ENCODE data around the gene DIABLO.

Gene DIABLO

GRCh38 chr12:122235741-122236140 lies 9.9 kb upstream of the DIABLO start:
- Histone ChIP-seq H3K27ac (no peak overlapping the region), H3K27me3 (ENCODE audit: insufficient read depth, low read depth, severe bottlenecking) (no peaks in the 10 kb centered on the region), H3K9me3 (ENCODE audit: severe bottlenecking) (no peaks in the 10 kb centered on the region), H3K4me3 (ENCODE audit: low read depth, low read length) (no peak overlapping the region), H3K36me3 (peaks cover 32% of the 10 kb centered on the region)
- no peak for TF ChIP-seq CTCF (IDR thresholded peaks at IDR 0.05; ENCODE audit: low read depth, low read length)
- no peak for DNase-seq

- Histone ChIP-seq H3K27ac (no peak overlapping the region), H3K9me3 (ENCODE audit: severe bottlenecking) (no peaks in the 10 kb centered on the region), H3K4me3 (ENCODE audit: low read depth, low read length) (no peak overlapping the region), H3K27me3 (ENCODE audit: insufficient read depth, low read depth, severe bottlenecking) (no peaks in the 10 kb centered on the region), H3K36me3 (peaks cover 33% of the 10 kb centered on the region)
- no peak for TF ChIP-seq CTCF (IDR thresholded peaks at IDR 0.05; ENCODE audit: low read depth, low read length)
- DNase-seq: no peak
Observed at GRCh38 chr12:122232691-122233090, 6.8 kb upstream of the DIABLO start.

- no peak overlapping the region for H3K27ac ChIP-seq
- TF ChIP-seq CTCF (IDR thresholded peaks at IDR 0.05; ENCODE audit: low read depth, low read length): no peak
Observed at GRCh38 chr12:122230798-122231197, 4.9 kb upstream of the DIABLO start.

GRCh38 chr12:122228092-122228491 lies 2.2 kb upstream of the DIABLO start:
- Histone ChIP-seq H3K27me3 (ENCODE audit: insufficient read depth, low read depth, severe bottlenecking) (no peaks in the 10 kb centered on the region), H3K36me3 (peaks cover 34% of the 10 kb centered on the region), H3K27ac (no peak overlapping the region), H3K4me3 (ENCODE audit: low read depth, low read length) (no peak overlapping the region), H3K9me3 (ENCODE audit: severe bottlenecking) (no peaks in the 10 kb centered on the region)
- no peak for DNase-seq
- no peak for TF ChIP-seq CTCF (IDR thresholded peaks at IDR 0.05; ENCODE audit: low read depth, low read length)

More at GRCh38 chr12:122230798-122231197, 4.9 kb upstream of the DIABLO start:
- DNase-seq: no peak
- Histone ChIP-seq H3K36me3 (peaks cover 33% of the 10 kb centered on the region), H3K27me3 (ENCODE audit: insufficient read depth, low read depth, severe bottlenecking) (no peaks in the 10 kb centered on the region), H3K9me3 (ENCODE audit: severe bottlenecking) (no peaks in the 10 kb centered on the region), H3K4me3 (ENCODE audit: low read depth, low read length) (no peak overlapping the region)

DNA sequence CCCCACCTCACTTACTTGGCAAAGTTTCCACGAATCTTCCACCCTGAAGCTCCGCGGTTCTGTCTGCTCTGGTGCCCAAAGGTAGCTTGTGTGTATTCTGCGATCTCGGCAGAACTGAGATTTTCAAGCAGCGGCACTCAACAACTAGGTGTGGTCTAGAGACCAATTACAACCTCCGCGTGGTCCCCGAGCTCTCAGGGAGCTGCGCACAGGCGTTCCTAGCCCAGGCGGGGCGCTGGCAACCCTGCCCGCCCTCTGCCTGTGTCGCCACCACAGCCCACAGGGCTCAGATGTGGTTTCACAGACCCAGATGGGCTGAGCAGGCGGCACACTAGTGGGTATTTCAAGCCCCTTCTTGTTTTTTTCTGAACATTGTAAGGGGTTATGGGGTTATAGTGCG lies 1.5 kb upstream of the DIABLO start:
- H3K27ac ChIP-seq: no peak overlapping the region
- no peaks in the 10 kb centered on the region for H3K9me3 ChIP-seq (ENCODE audit: severe bottlenecking)
- no peak for DNase-seq
- no peak for TF ChIP-seq CTCF (IDR thresholded peaks at IDR 0.05; ENCODE audit: low read depth, low read length)
- H3K4me3 ChIP-seq (ENCODE audit: low read depth, low read length): no peak overlapping the region
- peaks cover 38% of the 10 kb centered on the region for H3K36me3 ChIP-seq
- H3K27me3 ChIP-seq (ENCODE audit: insufficient read depth, low read depth, severe bottlenecking): no peaks in the 10 kb centered on the region

- Histone ChIP-seq H3K27me3 (ENCODE audit: insufficient read depth, low read depth, severe bottlenecking) (no peaks in the 10 kb centered on the region), H3K9me3 (ENCODE audit: severe bottlenecking) (no peaks in the 10 kb centered on the region), H3K4me3 (ENCODE audit: low read depth, low read length) (peak overlapping the region; percentile 80), H3K36me3 (peaks cover 45% of the 10 kb centered on the region), H3K27ac (peak overlapping the region; percentile 38)
- TF ChIP-seq CTCF (IDR thresholded peaks at IDR 0.05; ENCODE audit: low read depth, low read length): no peak
- peak; percentile 26 for DNase-seq
Observed at GRCh38 chr12:122226366-122227125, 694 bp upstream of the DIABLO start.
